ENCODE measurements around the gene MARCKS.

Gene MARCKS

GRCh38 chr6:113830140-113830539, 27.0 kb upstream of the MARCKS start:
- no peak for DNase-seq (ENCODE audit: low read depth)
- H3K4me3 ChIP-seq (ENCODE audit: low read depth, low read length): no peak overlapping the region
- TF ChIP-seq CTCF (IDR thresholded peaks at IDR 0.05; ENCODE audit: insufficient read depth, low read depth, low read length, missing control alignments): no peak

GRCh38 chr6:113833537-113833936, 23.6 kb upstream of the MARCKS start:
- DNase-seq (ENCODE audit: low read depth): peak; percentile 6
- H3K4me3 ChIP-seq (ENCODE audit: low read depth, low read length): no peak overlapping the region
- no peak for TF ChIP-seq CTCF (IDR thresholded peaks at IDR 0.05; ENCODE audit: insufficient read depth, low read depth, low read length, missing control alignments)

- TF ChIP-seq CTCF (IDR thresholded peaks at IDR 0.05; ENCODE audit: insufficient read depth, low read depth, low read length, missing control alignments): no peak
- no peak overlapping the region for H3K4me3 ChIP-seq (ENCODE audit: low read depth, low read length)
- DNase-seq (ENCODE audit: low read depth): no peak
Observed at GRCh38 chr6:113837170-113837569, 20.0 kb upstream of the MARCKS start.

- TF ChIP-seq CTCF (IDR thresholded peaks at IDR 0.05; ENCODE audit: insufficient read depth, low read depth, low read length, missing control alignments): no peak
Observed at GRCh38 chr6:113842165-113842564, 15.0 kb upstream of the MARCKS start.

GRCh38 chr6:113843500-113844073, 13.6 kb upstream of the MARCKS start:
- no peak overlapping the region for H3K4me3 ChIP-seq (ENCODE audit: low read depth, low read length)
- TF ChIP-seq CTCF (IDR thresholded peaks at IDR 0.05; ENCODE audit: insufficient read depth, low read depth, low read length, missing control alignments): no peak
- DNase-seq (ENCODE audit: low read depth): no peak

More at GRCh38 chr6:113842165-113842564, 15.0 kb upstream of the MARCKS start:
- DNase-seq (ENCODE audit: low read depth): peak; percentile 11
- H3K4me3 ChIP-seq (ENCODE audit: low read depth, low read length): no peak overlapping the region

GRCh38 chr6:113846577-113846976, 10.6 kb upstream of the MARCKS start:
- no peak for DNase-seq (ENCODE audit: low read depth)
- no peak overlapping the region for H3K4me3 ChIP-seq (ENCODE audit: low read depth, low read length)
- no peak for TF ChIP-seq CTCF (IDR thresholded peaks at IDR 0.05; ENCODE audit: insufficient read depth, low read depth, low read length, missing control alignments)

- TF ChIP-seq CTCF (IDR thresholded peaks at IDR 0.05; ENCODE audit: insufficient read depth, low read depth, low read length, missing control alignments): no peak
- H3K4me3 ChIP-seq (ENCODE audit: low read depth, low read length): no peak overlapping the region
- DNase-seq (ENCODE audit: low read depth): no peak
Observed at GRCh38 chr6:113847447-113847846, 9.7 kb upstream of the MARCKS start.
